Epithelial cell of proximal tubule (primary cell): Measurements from ENCODE around the gene ZNF575. TPM values are rescaled to one million over a fixed set of nuclear protein-coding genes. Genes with fewer than 3 reads are reported as not detected.
A peak's percentile ranks its signal among the peaks of the same experiment; 100 is the strongest.

Experiments used
- DNase-seq: peaks from one replicate; pipeline ENCODE4 v3.0.0-alpha.2; 2011; ENCODE audit warnings: low read depth
- H3K4me3 ChIP-seq: 2 replicates; pipeline ENCODE4 v1.5.1; 2011; ENCODE audit warnings: low read depth, mild to moderate bottlenecking, low read length
- CTCF ChIP-seq: conservative IDR thresholded peaks from 2 replicates; pipeline ENCODE4 v1.5.1; 2012; ENCODE audit warnings: low read depth, mild to moderate bottlenecking, low read length
- total RNA-seq: library from RNA; depleted of rRNA; stranded (reverse); fragments of >200 nt; gene quantifications from 2 replicates; pipeline ENCODE4 v1.2.3, GENCODE V29; 2015

ZNF575 gene
- total RNA-seq, 1 donor from 2014 or later: not detected

DNA sequence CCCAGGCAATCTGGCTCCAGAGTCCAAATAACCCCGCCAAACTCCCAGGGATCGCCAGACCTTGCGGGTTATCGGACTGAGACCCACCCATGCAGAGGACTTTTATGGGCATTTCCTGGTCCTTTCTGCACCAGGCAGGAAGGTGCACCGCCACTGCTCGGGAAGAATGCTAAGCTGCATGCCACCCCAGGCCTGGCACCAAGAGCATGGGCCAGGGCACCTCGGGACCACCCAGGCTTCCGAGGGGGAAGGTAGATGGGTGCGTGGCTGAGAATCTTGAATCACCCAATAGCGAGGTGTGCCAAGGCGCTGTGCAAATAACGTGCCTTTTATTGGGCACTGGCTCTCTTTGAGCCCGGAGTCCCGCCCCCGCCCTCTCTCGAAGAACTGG lies 422 bp upstream of the ZNF575 start:
- no peak for DNase-seq
- TF ChIP-seq CTCF: no peak
- H3K4me3 ChIP-seq: peak overlapping the region; percentile 64

DNA sequence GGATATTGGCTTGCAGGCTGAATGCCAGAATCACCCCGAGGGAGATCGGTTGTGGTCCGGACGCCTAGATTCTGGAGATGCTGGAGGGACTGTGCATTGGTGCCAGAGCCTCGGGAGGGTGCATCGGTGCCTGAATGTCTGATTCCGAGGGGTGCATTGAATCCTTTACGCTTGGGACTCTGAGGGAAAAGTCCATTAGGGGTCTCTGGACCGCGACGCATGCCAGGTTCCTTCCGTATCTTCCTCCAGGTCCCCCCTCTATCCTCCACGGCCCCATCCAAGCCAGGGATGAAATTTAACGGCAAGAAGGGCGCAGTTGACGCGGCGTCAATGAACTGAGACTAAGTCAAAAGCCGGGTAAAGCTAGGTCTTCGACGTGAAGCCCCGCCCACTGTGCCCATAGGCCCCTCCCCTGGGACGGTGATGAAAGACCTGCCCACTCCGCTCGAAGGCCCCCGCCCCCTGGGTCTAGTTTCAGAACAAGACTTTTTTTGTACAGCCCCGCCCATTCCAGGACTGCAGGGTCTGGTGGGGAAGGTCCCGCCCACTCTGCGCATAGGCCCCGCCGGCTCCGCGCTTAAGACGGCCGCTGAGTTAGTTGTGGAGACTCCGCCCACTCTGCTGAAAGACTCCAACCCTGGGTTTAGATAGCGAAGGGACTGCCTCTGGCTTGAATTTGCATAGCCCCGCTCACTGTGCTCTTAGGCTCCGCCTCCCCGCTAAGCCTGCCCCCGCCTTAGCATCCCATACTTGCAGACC lies 737 bp downstream of the ZNF575 start:
- peak overlapping the region; percentile 64 for H3K4me3 ChIP-seq
- TF ChIP-seq CTCF: no peak
- peak; percentile 89 for DNase-seq

DNA sequence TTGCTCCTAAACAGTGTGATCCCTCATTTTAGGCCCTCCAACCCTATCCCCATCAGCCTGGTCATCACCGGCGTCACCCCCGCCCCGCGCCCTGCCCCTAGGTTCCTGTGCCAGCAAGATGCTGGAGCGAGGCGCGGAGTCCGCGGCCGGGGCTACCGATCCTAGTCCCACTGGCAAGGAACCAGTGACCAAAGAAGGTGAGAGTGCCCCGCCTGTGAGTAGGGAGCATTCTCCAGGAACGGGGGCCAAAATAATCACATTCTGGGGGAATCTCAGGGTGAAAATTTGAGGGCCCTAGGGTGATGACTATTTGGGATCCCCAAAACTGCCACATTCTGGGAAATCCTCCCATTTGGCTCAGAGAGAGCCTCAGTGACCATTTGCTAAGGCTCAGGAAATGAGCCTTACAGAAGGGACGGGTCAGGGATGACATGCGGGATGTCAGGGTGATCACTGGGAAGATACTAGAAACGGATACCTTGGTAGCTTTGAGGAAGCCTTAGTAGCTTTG lies 1.4 kb downstream of the ZNF575 start:
- peak overlapping the region; percentile 64 for H3K4me3 ChIP-seq
- DNase-seq: no peak
- no peak for TF ChIP-seq CTCF

DNA sequence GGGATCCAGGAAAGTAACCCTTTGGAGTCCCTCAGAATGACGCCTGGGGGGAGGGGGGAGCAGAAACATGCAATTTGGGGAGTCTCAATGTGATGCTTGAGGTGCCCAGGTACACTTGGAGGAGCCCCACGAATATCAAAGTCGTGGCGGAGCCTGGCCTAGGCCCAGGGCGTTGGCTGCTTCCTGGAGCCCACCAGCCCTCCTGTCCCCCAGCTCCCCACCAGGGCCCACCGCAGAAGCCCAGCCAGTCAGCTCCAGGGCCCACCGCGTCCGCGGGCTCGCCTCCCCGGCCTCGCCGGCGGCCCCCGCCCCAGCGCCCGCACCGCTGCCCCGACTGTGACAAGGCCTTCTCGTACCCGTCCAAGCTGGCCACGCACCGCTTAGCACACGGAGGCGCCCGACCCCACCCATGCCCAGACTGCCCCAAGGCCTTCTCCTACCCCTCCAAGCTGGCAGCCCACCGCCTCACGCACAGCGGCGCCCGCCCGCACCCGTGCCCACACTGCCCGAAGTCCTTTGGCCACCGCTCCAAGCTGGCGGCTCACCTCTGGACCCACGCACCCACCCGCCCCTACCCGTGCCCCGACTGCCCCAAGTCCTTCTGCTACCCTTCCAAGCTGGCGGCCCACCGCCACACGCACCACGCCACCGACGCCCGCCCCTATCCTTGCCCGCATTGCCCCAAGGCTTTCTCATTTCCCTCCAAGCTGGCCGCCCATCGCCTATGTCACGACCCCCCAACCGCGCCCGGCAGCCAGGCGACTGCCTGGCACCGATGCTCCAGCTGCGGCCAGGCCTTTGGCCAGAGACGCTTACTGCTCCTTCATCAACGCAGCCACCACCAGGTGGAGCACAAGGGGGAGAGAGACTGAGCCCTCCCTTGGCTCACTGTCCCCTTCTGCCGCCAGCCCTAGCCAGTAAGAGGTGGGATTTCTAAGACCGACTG lies 2.1 kb downstream of the ZNF575 start:
- no peak for DNase-seq
- TF ChIP-seq CTCF: peak; percentile 65

DNA sequence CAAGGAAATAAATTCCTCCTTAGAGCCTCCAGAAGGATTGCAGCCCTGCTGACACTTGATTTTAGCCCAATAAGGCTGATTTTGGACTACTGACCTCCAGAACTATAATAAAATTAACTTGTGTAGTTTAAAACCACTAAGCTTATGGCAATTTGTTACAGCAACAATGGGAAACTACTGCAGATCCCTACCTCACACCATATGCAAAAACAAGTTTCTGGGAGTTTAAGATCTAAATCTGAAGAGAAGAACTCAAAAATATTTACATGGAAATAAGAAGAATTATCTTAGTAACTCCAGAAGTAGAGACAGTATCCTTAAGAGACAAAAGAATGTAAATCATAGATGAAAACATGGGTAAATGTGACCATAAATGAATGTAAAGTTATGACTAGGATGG lies 5.9 kb downstream of the ZNF575 start:
- TF ChIP-seq CTCF: no peak
- no peak for DNase-seq

More for the DNA sequence above, 2.1 kb downstream of the ZNF575 start:
- no peak overlapping the region for H3K4me3 ChIP-seq

GRCh38 chr19:43540381-43540780 lies 7.4 kb downstream of the ZNF575 start:
- H3K4me3 ChIP-seq: no peak overlapping the region
- no peak for DNase-seq
- TF ChIP-seq CTCF: no peak

More for the DNA sequence above, 5.9 kb downstream of the ZNF575 start:
- H3K4me3 ChIP-seq: no peak overlapping the region
